GM21786 (cell line): ENCODE measurements around the gene RNU6-1.

Experiments used
- ATAC-seq: cut with Tn5 transposase; IDR thresholded peaks from one replicate; pipeline ENCODE4 v1.9.1; 2021; ENCODE audit not compliant: unreplicated experiment

The RNU6-1 gene

DNA sequence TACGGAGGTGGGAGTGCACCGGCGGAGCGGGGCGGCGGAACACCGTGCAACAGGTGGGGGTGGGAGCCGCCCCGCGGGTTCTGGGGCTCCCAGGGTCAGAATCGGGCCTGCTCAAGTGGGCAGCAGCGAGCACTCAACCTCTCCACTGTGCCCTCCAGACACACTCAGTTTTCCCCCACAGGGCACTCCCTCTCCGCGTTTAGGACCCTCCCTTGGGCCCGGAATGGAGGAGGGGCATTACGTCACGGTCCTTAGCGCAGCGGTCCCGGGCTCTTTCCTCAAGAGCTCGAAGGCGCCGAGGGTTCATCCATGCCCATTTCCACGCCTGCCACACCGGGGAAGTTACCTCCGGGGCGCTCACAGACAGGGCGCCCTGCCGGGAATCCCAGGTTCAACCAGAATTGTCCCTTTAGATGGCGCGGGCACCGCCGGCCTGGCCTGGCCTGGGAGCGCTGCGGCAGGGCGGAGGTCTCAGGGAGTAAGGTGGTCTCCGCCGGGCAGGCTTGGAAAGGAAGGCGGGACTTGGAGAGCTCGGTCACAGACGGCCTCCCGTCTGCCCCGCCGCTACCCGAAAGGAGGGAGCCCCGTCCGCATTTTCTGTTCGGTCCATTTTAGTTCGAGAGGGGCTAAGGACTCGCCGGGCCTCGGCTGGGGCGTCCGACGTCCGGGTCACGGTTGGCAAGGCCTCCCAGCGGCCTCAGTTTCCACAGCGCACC is 5.1 kb downstream of the RNU6-1 start:
- no peak for ATAC-seq

DNA sequence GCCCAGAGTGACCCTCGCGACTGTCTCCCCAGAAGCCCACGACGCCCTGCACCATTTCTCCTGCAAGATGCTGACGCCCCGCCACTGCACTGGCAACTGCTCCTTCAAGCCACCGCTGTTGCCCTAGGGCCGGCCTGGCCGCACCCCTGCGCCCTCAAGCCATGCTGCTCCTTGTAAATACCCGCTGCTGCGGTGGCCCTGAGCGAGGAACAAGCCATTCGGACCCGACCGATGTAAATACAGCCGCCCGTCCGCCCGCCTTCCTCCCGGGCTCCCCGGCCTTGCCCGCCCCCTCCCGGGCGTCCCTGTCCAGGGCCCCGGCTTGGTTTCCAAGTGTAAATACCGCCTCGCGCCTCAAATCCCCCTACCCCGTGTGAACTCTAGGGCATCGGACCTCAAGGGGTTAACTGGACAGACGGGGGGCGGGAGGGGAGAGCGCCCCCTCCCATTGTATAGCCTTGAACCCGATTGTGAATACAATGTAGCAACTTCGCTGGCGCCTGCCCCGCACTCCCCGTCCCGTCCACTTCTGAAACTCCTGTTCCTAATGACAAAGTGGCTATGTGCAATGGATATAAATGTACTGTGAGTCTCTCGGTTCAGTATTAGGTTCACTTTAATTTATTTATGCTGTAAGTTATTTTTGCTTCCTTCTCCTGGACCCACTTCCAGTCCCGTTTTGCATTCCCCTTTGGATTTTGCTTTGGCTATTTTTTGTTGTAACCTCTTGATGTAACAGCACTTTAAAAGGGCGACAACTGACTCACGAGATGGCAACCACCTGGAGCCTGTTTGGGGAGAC is 5.9 kb downstream of the RNU6-1 start:
- ATAC-seq: no peak

DNA sequence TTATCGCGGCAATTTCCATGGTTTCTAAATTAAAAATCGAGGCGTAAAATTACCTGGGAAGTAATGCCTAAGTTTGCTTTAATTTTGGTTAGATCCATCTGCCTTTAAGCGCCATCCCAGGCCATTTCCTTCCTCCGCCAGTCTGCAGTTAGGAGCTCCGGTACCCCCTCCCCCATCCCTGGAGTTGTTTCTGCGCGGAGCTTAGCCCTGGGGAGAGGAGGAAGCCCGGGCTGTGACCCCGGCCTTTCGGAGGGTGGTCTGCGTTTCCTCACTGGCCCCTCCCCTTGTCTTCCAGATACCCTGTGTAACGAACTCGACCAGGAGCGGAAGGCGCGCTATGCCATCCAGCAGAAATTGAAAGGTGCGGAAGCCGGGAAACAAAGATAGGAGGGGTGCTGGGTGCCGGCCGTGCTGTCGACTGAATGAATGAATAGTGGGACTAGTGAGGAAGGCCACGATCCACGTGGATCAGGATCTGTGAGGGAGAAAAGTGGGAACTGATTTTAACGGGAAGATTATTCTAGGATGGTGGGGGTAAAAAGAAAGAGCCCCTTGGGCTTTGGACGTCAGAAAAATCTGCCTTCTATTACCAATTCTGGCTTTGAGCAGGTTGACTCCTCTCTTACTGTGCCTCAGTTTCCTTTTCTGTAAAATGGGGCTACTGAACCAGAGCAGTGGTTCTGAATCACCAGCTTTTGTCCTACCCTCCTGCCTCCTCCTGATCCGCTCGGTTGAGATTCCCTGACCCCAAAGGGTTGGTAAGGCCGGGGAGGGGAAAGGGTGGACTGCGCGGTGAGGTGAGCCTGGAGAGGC is 6.7 kb downstream of the RNU6-1 start:
- ATAC-seq: no peak

DNA sequence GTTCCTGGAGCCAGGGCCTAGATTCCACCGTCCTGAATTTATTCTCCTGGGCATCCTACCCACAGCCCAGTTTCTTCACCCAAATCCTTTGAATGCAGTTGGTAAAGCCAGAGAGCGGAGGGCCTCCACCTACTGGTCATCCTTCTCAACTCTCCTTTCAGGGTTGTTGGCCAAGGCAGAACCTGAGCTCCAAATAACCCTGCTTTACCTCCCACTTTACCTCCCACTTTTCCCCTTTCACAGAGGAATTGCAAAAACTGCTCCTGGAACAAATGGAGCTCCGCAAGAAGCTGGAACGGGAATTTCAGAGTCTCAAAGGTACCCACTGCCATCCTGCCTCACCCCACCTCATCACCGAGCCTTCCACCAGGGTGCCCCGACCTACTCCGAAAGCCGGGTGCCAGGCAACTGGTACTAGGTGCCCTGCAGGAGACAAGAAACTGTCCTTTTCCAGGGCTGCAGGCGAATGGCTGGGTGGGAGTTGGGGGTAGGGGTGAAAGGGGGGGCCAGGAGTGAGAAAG is 7.8 kb downstream of the RNU6-1 start:
- no peak for ATAC-seq

DNA sequence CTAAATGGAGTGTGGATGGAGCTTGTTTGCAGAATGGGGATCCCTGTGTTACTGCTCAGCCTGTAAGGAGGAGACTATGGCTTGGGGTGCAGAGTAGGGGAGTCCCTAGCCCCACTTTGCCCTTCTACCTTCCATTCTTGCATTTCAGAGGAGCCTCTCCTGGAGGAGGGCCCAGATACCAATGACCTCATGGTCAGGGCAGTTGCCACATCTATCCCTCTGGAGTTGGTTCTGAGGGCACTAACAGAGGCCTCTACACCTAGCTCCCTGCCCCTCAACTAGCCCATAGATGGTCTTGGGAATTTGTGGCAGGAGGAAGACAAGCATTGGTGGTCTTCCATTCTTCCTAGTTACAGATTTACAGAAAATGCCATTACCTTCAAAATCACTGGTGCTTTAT is 8.5 kb downstream of the RNU6-1 start:
- no peak for ATAC-seq

DNA sequence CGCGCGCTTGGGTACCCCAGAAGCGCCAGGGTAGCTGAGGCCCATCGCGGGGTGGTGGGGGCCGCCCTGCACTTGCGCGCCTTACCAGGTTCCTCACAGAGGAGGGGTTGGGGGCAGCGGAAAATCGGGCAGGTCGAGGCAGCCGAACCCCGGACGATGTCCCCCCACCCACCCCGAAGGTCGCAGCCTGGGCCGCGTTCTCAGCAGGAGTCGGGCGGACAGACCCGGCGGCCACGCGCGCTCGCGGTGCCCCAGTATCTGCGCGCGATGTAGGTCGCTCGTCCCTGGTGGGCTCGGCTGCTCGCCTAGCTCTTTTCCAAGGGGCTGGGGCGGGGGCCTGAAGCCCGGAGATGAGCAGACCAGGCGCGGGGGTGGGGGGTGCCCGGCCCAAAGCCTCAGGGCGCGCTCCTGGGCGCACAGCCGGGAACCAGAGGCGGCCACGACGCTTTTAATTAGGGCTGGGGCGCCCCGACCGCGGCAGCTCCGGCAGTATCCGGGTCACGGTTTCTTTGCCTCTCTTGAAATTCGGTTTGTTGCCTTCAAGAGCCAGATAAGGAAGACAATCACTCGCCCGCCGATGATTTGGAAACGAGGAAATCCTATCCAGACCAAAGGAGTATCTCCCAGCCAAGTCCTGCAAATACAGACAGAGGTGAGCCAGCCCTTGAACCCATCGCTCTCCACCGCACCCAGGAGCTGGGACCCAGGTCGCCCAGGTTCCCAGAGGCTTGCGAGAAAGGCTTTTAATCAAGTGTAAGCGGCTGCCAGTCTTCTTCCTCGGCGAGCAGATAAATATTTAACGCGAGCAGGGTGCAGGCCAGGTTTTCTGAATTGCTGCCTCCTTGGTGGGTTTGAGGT is 10.0 kb downstream of the RNU6-1 start:
- ATAC-seq: no peak

DNA sequence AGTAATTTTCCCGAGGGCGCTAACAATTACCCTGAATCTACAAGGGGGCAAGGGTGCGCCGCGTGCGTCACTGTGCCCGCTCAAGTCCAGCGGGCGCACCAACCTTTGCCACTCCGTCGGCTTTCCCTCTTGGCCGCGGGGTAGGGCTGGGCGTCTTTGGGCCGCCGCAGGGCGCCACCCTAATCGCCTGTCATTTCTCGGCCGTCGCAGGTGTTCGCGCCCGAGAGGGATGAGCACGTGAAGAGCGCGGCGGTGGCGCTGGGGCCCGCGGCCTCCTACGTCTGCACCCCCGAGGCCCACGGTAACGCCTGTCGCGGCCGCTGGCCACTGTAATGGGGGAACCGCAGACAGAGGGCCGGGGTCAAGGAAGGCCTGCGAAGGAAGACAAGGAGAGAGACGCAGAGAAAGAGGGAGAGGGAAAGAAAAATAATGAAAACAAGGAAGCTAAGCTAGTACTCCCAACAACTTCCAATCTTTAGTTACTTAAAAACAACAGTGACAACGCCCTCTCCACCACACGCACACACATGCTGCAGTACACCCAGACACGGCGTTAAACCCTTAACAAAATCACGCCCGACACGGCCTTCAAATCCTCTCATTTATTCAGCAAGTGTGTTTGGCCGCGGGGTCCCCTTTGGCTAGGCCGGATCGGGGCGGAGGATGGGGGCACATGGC is 10.7 kb downstream of the RNU6-1 start:
- no peak for ATAC-seq

DNA sequence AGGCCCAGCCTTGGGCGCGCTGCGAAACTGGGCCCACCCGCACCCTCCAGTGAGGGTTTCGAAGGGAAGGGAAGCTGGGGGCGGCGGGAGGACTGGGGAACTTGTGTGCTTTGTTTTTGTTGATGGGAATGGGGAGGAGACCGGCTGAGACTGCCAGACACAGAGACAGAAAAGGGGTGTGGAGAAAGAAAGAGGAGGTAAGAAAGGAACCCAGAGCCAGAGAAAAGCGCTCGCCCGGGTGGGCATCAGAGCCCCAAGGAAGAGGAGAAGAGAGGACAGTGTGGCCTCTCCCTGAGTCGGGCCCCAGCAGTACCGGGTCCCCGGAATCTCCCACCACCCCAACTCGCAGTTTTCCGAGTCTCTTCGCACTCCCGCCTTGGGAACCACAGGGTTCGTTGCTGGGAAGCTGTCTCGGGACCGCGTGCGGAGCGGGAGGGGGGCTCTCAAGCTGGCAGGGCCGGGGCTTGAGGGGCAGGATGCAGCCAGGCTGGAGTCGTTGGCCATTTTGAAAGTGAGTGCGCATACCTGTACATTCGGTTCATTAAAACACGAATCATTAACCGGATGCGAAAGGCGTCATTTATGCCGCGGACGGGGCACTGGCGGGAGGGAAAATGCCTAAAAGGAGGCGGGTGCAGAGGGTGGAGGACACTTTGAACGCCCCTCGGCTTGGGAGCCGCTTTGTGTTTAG is 11.4 kb downstream of the RNU6-1 start:
- no peak for ATAC-seq

DNA sequence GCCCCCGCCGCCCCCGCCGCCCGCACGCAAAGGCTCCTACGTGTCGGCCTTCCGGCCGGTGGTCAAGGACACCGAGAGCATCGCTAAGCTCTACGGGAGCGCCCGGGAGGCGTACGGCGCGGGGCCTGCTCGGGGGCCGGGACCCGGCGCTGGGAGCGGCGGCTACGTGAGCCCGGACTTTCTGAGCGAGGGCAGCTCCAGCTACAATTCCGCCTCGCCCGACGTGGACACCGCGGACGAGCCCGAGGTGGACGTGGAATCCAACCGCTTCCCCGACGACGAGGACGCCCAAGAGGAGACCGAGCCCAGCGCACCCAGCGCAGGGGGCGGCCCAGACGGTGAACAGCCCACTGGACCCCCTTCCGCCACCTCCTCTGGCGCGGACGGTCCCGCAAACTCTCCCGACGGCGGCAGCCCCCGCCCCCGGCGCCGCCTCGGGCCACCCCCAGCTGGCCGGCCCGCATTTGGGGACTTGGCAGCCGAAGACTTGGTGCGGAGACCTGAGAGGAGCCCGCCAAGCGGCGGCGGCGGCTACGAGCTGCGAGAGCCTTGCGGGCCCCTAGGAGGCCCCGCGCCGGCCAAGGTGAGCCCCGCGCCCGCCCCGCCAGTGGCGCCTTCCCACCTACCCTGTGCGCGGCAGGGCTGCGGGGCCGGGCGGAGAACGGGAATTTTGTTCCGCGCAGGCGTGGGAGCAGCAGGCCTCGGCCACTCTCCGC is 12.1 kb downstream of the RNU6-1 start:
- ATAC-seq: no peak

DNA sequence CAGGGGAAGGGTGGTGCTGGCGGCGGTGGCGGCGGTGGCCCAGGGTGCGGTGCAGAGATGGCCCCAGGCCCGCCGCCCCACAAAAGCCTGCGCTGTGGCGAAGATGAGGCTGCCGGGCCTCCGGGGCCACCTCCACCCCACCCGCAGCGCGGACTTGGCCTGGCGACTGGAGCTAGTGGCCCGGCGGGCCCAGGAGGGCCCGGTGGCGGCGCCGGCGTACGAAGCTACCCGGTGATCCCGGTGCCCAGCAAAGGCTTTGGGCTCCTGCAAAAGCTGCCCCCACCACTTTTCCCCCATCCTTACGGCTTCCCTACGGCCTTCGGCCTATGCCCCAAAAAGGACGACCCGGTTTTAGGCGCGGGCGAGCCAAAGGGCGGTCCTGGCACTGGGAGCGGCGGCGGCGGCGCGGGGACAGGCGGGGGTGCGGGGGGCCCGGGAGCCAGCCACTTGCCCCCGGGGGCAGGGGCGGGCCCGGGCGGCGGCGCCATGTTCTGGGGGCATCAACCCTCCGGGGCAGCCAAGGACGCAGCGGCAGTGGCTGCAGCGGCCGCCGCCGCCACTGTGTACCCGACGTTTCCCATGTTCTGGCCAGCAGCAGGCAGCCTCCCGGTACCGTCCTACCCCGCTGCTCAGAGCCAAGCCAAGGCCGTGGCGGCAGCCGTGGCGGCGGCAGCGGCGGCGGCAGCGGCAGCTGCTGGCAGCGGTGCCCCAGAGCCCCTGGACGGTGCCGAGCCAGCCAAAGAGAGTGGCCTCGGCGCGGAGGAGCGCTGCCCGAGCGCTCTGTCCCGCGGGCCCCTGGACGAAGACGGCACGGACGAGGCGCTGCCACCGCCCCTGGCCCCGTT is 12.9 kb downstream of the RNU6-1 start:
- ATAC-seq: no peak

DNA sequence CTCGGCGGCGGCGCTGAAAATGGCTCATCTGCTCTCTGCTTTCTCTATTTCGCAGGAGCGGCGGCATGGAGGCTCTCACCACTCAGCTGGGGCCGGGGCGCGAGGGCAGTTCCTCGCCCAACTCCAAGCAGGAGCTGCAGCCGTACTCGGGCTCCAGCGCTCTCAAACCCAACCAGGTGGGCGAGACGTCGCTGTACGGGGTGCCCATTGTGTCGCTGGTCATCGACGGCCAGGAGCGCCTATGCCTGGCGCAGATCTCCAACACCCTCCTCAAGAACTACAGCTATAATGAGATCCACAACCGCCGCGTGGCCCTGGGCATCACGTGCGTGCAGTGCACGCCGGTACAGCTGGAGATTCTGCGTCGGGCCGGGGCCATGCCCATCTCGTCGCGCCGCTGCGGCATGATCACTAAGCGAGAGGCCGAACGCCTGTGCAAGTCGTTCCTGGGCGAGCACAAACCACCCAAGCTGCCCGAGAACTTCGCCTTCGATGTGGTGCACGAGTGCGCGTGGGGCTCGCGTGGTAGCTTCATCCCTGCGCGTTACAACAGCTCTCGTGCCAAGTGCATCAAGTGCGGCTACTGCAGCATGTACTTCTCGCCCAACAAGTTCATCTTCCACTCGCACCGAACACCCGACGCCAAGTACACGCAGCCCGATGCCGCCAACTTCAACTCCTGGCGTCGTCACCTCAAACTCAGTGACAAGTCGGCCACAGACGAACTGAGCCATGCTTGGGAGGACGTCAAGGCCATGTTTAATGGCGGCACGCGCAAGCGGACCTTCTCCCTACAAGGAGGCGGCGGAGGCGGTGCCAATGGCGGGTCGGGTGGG is 13.7 kb downstream of the RNU6-1 start:
- no peak for ATAC-seq

DNA sequence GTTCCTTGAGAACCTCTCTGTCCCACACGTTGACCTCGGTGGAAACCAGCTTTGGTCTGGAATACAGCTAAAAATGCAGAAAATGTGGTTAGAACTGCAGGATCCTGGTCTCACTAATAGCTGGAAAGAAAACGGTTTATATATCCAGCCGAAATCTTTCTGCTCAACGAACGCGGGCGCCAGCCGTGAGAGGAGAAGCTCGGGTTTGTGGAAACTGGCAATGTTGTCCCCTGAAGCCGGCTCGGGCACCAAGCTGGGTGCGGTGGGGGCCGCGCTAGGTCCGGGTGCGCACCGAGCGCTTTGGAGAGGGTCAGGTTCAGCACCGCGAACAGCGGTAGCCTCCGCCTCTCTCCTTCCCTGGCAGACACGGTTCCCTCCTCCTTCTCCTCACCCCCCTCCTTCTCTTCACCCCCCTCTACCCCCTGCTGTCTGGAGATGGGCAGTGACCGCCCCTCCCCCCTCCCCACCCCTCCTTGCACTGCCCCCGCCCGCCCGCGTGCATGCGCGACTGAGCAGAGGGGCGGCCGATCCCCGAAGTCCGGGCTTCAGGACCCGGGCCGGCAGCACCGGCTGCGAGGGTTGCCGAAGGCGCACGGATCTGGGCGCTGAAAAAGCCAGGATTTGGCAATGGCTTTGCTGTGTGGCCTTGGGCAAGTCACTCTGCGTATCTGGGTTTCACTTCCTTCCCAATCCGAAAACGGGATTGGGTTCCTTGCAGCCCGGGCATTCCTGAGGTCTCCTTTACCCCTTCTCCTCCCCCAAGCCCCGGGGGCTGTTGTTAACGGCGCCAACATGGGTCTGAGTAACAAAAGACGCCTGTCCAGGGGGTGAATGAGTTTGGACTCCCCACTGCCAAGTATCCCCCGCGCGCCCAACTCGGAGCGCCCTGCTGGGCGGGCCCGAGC is 14.6 kb downstream of the RNU6-1 start, which contains the start of gene SKOR1:
SKOR1 (plus strand) TSS at position 534 of the 905 bp plus-strand sequence; CDS start at position 628, 94 bp downstream.
- no peak for ATAC-seq

DNA sequence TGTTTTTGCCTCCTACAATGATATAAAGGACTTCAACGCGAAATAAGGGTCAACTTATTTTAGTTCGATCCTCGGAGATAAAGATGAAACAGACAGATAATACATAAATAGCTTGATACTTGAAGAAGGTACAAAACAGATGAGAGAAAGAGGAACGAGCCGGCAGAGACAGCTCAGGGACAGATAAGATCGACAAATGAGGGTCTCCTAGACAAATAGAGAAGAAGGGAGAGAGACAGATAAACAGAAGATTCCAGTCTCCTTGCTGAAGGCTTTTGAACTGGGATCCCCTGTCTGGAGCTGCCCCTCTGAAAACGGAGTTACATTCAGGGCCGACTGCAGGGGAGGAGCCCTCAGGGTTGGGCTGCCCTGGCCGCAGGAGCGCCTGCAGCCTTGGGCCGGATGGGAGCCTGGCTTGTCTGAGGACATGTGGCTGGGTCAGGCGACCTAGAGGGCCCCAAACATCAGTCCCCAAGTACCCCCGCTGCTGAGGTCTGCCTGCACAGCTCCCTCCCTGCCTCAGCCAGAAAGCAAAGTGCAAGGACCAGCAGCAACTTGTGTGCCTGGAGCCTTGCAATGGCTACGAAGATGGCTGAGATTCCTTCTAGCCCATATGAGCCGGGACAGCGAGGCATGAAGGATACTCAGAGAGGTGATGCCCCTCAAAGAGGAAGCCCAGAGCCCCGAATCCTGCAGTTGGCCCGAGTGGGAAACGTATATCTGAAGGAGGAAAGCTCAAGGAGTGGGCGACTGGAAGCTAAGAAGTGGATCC is 15.5 kb downstream of the RNU6-1 start:
- ATAC-seq: no peak

DNA sequence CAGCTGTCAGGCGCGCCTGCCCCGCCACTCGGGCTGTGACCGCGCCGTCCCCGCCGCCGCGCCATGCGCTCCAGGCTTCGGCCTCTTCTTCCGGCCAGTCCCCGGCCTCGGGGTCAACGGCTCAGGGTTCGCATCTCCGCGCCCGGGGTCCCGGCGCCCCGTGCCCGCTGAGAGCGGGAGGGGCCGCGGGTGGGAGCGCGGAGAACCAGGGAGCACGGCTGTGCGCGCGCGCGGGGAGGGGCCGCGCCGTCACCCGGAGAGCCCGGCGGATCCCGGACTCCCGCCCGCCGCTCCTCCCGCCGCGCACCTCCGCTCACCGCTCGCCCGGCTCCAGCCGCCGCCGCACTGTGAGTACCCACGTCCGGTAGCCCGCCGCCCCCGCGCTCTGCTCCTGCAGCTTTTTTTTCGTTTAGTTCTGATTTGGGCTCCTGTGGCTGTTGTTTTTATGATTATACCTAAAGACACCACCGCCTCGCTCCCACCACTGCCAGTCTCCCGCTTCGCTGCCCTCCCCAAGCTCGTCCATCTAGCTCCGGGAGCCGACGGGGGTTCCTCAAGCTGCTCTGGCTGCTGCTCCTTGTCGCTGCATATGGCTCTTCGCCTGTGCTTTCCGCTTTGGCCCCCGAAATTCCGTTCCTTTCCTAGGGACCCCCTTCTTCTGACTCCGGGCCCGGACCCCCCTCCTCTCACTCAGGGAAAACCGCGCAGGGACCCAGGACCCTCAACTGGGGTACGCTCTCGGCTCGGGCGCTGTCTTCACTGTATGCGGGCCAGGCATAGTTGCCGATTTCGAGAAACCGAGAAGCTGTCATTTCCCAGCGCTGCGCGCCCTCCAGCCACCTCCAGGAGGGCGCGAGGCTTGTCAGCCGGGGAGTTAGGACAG is 16.3 kb downstream of the RNU6-1 start:
- no peak for ATAC-seq
